IMR-90 (cell line): ENCODE measurements around the gene CCDC40. TPM values are rescaled to one million over a fixed set of nuclear protein-coding genes. Genes with fewer than 3 reads are reported as not detected.

Experiments used
- ATAC-seq: fragments of 200-7000 bp; cut with Tn5 transposase; 2 replicates; pipeline ENCODE4 v1.9.1; 2020; ENCODE audit warnings: low read depth, mild to moderate bottlenecking, moderate library complexity
- BruUV-seq: library from RNA; stranded (reverse); fragments of 400-500 nt; replicated peaks from 2 replicates; lab custom pipeline; 2021; lab: Mats Ljungman, UMichigan
- CTCF ChIA-PET: fragments of 300-600 bp; formaldehyde crosslinking; extraction: SDS; loops from one replicate; lab custom pipeline; 2021; ENCODE audit warnings: antibody characterized with exemption; lab: Yijun Ruan, JAX
- POLR2A ChIA-PET: fragments of 300-600 bp; sonication (Branson Sonifier 250); formaldehyde crosslinking; loops from one replicate; lab custom pipeline; 2022; ENCODE audit warnings: antibody characterized with exemption; ENCODE audit not compliant: unreplicated experiment; lab: Charles Lee
- DNase-seq: peaks from one replicate; pipeline ENCODE4 v3.0.0; 2013
- H2AFZ ChIP-seq: replicated peaks from 2 replicates; pipeline ENCODE3; 2013; ENCODE audit warnings: low read length, mild to moderate bottlenecking; ENCODE audit not compliant: poor library complexity
- H2AK5ac ChIP-seq: 2 replicates; pipeline ENCODE4 v1.6.1; 2013; ENCODE audit warnings: low read depth, low read length, inconsistent platforms
- H2AK9ac ChIP-seq: replicated peaks from 2 replicates; pipeline ENCODE3; 2013; ENCODE audit warnings: mild to moderate bottlenecking, low read depth, low read length, moderate library complexity; ENCODE audit not compliant: poor library complexity
- H2BK120ac ChIP-seq: 2 replicates; pipeline ENCODE4 v1.6.1; 2013; ENCODE audit warnings: low read depth, low read length, inconsistent platforms
- H2BK15ac ChIP-seq: 3 replicates; pipeline ENCODE4 v1.6.1; 2013; ENCODE audit warnings: low read depth, low read length, inconsistent platforms
- H2BK20ac ChIP-seq: 2 replicates; pipeline ENCODE4 v1.6.1; 2013; ENCODE audit warnings: low read depth, mild to moderate bottlenecking, inconsistent platforms, low read length, moderate library complexity
- H2BK5ac ChIP-seq: 2 replicates; pipeline ENCODE4 v1.6.1; 2013; ENCODE audit warnings: mild to moderate bottlenecking, low read depth, low read length, inconsistent platforms; ENCODE audit not compliant: poor library complexity, severe bottlenecking
- H3K14ac ChIP-seq: replicated peaks from 2 replicates; pipeline ENCODE4 v1.6.1; 2013; ENCODE audit warnings: low read depth, low read length, inconsistent platforms
- H3K18ac ChIP-seq: 2 replicates; pipeline ENCODE4 v1.6.1; 2013; ENCODE audit warnings: low read depth, low read length, control low read depth
- H3K23ac ChIP-seq: 2 replicates; pipeline ENCODE4 v1.6.1; 2013; ENCODE audit warnings: low read depth, low read length, inconsistent platforms
- H3K27ac ChIP-seq: 2 replicates; pipeline ENCODE4 v1.5.1; 2013; ENCODE audit warnings: mild to moderate bottlenecking, control low read depth, low read length; ENCODE audit not compliant: insufficient read depth
- H3K27me3 ChIP-seq: 2 replicates; pipeline ENCODE4 v1.6.1; 2013; ENCODE audit warnings: low read length; ENCODE audit not compliant: control insufficient read depth, insufficient read depth
- H3K36me3 ChIP-seq: 2 replicates; pipeline ENCODE4 v1.6.1; 2013; ENCODE audit warnings: low read length, mixed read lengths; ENCODE audit not compliant: control insufficient read depth, insufficient read depth
- H3K4ac ChIP-seq: 2 replicates; pipeline ENCODE4 v1.6.1; 2013; ENCODE audit warnings: low read depth, low read length, inconsistent platforms
- H3K4me1 ChIP-seq: 2 replicates; pipeline ENCODE4 v1.6.1; 2013; ENCODE audit warnings: low read length, mixed read lengths; ENCODE audit not compliant: control insufficient read depth, insufficient read depth
- H3K4me2 ChIP-seq: 2 replicates; pipeline ENCODE4 v1.6.1; 2013; ENCODE audit warnings: low read depth, mild to moderate bottlenecking, control low read depth, low read length, moderate library complexity
- H3K4me3 ChIP-seq: 2 replicates; pipeline ENCODE4 v1.5.1; 2013; ENCODE audit warnings: low read depth, mild to moderate bottlenecking, control low read depth, low read length, moderate library complexity; ENCODE audit not compliant: insufficient read depth
- H3K56ac ChIP-seq: 2 replicates; pipeline ENCODE4 v1.6.1; 2013; ENCODE audit warnings: low read length, inconsistent platforms; ENCODE audit not compliant: insufficient read depth; ENCODE audit errors: extremely low read depth
- H3K79me1 ChIP-seq, 2 experiments: 2 replicates each; pipeline ENCODE4 v1.6.1; 2013; ENCODE audit warnings: low read length in 2 of 2, inconsistent platforms in 1 of 2, low read depth in 1 of 2
- H3K9ac ChIP-seq: 2 replicates; pipeline ENCODE4 v1.6.1; 2013; ENCODE audit warnings: low read depth, low read length, control low read depth
- H3K9me1 ChIP-seq: 2 replicates; pipeline ENCODE4 v1.6.1; 2013; ENCODE audit warnings: low read length, inconsistent platforms; ENCODE audit not compliant: insufficient read depth
- H3K9me3 ChIP-seq: 2 replicates; pipeline ENCODE4 v1.6.1; 2013; ENCODE audit warnings: low read length; ENCODE audit not compliant: control insufficient read depth, insufficient read depth
- H4K20me1 ChIP-seq: 2 replicates; pipeline ENCODE4 v1.6.1; 2013; ENCODE audit warnings: low read length, inconsistent platforms; ENCODE audit not compliant: insufficient read depth
- H4K5ac ChIP-seq: 2 replicates; pipeline ENCODE4 v1.6.1; 2013; ENCODE audit warnings: mild to moderate bottlenecking, low read depth, low read length, control low read depth
- H4K8ac ChIP-seq, 2 experiments: 2 replicates each; pipeline ENCODE4 v1.6.1; 2013; ENCODE audit warnings: low read depth in 2 of 2, low read length in 2 of 2, control low read depth in 1 of 2, inconsistent platforms in 1 of 2
- H4K91ac ChIP-seq: 2 replicates; pipeline ENCODE4 v1.6.1; 2013; ENCODE audit warnings: low read depth, low read length, inconsistent platforms; ENCODE audit not compliant: insufficient read depth
- BHLHE40 ChIP-seq: fragments of 150-350 bp; IDR thresholded peaks from 2 replicates; pipeline ENCODE4 v1.6.1; 2016; ENCODE audit warnings: mild to moderate bottlenecking, low read depth, low read length
- CEBPB ChIP-seq: IDR thresholded peaks from 2 replicates; pipeline ENCODE4 v1.6.1; 2012; ENCODE audit warnings: low read depth, low read length, improper control_type of control experiment
- CHD1 ChIP-seq: IDR thresholded peaks from 2 replicates; pipeline ENCODE4 v1.6.1; 2012; ENCODE audit warnings: low read depth, low read length, improper control_type of control experiment
- FOS ChIP-seq: fragments of 150-350 bp; IDR thresholded peaks from 2 replicates; pipeline ENCODE4 v1.6.1; 2016; ENCODE audit warnings: low read depth, low read length
- MAFK ChIP-seq: IDR thresholded peaks from 2 replicates; pipeline ENCODE4 v1.6.1; 2012; ENCODE audit warnings: low read depth, low read length, improper control_type of control experiment
- MAZ ChIP-seq: IDR thresholded peaks from 2 replicates; pipeline ENCODE4 v1.6.1; 2012; ENCODE audit warnings: low read depth, mild to moderate bottlenecking, low read length, improper control_type of control experiment, moderate library complexity, borderline replicate concordance
- MXI1 ChIP-seq: IDR thresholded peaks from 2 replicates; pipeline ENCODE4 v1.6.1; 2012; ENCODE audit warnings: low read depth, mild to moderate bottlenecking, low read length, moderate library complexity, borderline replicate concordance
- POLR2A ChIP-seq: IDR thresholded peaks from 2 replicates; pipeline ENCODE4 v1.6.1; 2012; ENCODE audit warnings: mild to moderate bottlenecking, low read depth, low read length
- RAD21 ChIP-seq: IDR thresholded peaks from 2 replicates; pipeline ENCODE4 v1.6.1; 2012; ENCODE audit warnings: low read length, improper control_type of control experiment
- RCOR1 ChIP-seq: IDR thresholded peaks from 2 replicates; pipeline ENCODE4 v1.6.1; 2012; ENCODE audit warnings: mild to moderate bottlenecking, low read length, improper control_type of control experiment; ENCODE audit not compliant: insufficient replicate concordance
- RFX5 ChIP-seq: IDR thresholded peaks from 2 replicates; pipeline ENCODE4 v1.8.0; 2012; ENCODE audit warnings: low read depth, mild to moderate bottlenecking, low read length, moderate library complexity
- SMC3 ChIP-seq: fragments of 150-350 bp; IDR thresholded peaks from 2 replicates; pipeline ENCODE4 v1.6.1; 2016; ENCODE audit warnings: low read depth, mild to moderate bottlenecking, antibody characterized with exemption, low read length, moderate library complexity
- WGBS, 2 experiments: methylation state at CpG; one replicate each; pipeline versions ENCODE4 v1.1.5 to v1.1.7; 2013; ENCODE audit warnings: missing lambda C conversion rate in 2 of 2; ENCODE audit not compliant: insufficient read length in 1 of 2; ENCODE audit errors: extremely low coverage in 2 of 2; 5-methylcytosine and 5-hydroxymethylcytosine counted together
- dilution Hi-C: fragments of 300-500 bp; cut with HindIII; formaldehyde crosslinking; loops from one replicate; pipeline ENCODE4 v1.14.3; 2018; ENCODE audit warnings: low sequenced_read_pairs; ENCODE audit not compliant: unreplicated experiment
- in situ Hi-C: fragments of 300-500 bp; cut with MboI; formaldehyde crosslinking; loops from 3 replicates; pipeline ENCODE4 v1.14.3; 2019; ENCODE audit warnings: low sequenced_read_pairs, inconsistent platforms, mixed read lengths
- intact Hi-C: fragments of 100-400 bp; cut with micrococcal nuclease; formaldehyde crosslinking; loops from 2 replicates; pipeline ENCODE4 v1.10.0; 2022
- polyA plus RNA-seq, 3 experiments: library from polyadenylated mRNA; depleted of rRNA; stranded (reverse); fragments of >200 nt; gene quantifications; 2 replicates each; pipeline ENCODE4 v1.2.3, GENCODE V29; 2012; ENCODE audit warnings: low replicate concordance in 1 of 3
- total RNA-seq: library from RNA; depleted of rRNA; stranded (reverse); fragments of >200 nt; gene quantifications from 2 replicates; pipeline ENCODE4 v1.2.3, GENCODE V29; 2012
- TF ChIP-seq, protein P1 (sequence below): fragments of 150-350 bp; IDR thresholded peaks from 2 replicates; pipeline ENCODE4 v1.6.1; 2016; ENCODE audit warnings: low read depth, mild to moderate bottlenecking, low read length, moderate library complexity, borderline replicate concordance

Gene CCDC40
- total and polyA plus RNA-seq, 2 of the 4 experiments (the other 2 are of a cell fraction) = 0.90 to 4.7 TPM

DNA sequence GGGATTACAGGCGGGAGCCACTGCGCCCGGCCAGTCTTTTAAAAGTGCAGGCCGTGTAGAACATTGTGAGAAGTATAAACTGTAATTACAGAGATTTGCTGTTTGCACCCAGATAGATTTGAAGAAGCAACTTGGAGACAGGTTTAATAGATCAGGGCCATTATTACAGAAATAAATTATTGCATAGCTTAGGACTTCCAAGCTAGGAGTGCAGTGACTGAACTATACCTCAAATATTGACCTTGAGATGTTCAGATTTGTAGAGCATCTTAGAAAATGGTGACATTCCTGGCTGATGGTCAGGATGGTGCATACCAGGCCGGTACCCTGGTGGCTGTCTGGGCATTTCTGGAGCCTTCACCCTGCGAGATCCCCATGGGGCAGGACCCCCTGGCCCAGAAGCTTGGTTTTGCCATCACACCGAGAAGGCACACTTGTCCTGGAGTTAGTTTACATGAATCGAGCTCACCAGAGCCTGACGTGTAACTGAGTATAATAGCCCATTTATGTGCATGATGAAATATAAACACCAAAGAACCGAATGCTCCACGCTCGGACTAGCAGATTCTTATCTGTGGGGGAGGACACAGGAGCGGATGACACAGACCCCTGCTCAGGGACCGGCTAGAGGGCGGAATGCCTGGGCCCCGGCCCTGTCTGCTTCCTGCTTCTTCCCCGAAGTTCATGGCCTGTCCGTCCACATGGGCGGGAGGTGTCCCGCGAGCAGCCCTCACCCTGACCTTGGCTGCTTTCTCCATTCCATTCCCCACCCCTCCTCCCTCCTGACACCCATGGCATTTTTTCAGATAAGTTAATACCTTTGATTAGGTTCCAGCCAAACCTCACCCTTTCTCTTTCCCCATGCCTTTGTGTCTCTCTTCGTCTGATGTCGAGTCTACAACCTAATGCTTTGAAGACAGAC lies 32.1 kb downstream of the CCDC40 start:
- Histone ChIP-seq H3K18ac (peak overlapping the region; percentile 64), H3K14ac (peak overlapping the region; percentile 58), H4K8ac (peak overlapping the region; percentile 62 to 90), H3K4me2 (peak overlapping the region; percentile 62), H3K23ac (peak overlapping the region; percentile 89), H3K4me3 (no peak overlapping the region), H4K5ac (peak overlapping the region; percentile 57), H3K27me3 (no peaks in the 10 kb centered on the region), H3K9ac (peak overlapping the region; percentile 31; the same call in 1 of the 2 replicates), H2BK15ac (peak overlapping the region; percentile 94), H2AK5ac (peak overlapping the region; percentile 83), H2AFZ (peak overlapping the region; percentile 94), H2AK9ac (peak overlapping the region; percentile 70), H3K9me1 (peaks cover 15% of the 10 kb centered on the region), H3K9me3 (no peaks in the 10 kb centered on the region), H3K4me1 (peaks cover 25% of the 10 kb centered on the region), H4K20me1 (no peaks in the 10 kb centered on the region), H2BK120ac (peak overlapping the region; percentile 89), H2BK5ac (peak overlapping the region; percentile 35), H2BK20ac (peak overlapping the region; percentile 70), H3K79me1 (no peaks in the 10 kb centered on the region), H4K91ac (peak overlapping the region; percentile 83), H3K27ac (peak overlapping the region; percentile 83), H3K36me3 (no peaks in the 10 kb centered on the region), H3K4ac (peak overlapping the region; percentile 85), H3K56ac (0 out of 2 replicates have a peak overlapping the region, but pooled peaks have one; percentile 16)
- ChIA-PET CTCF (interaction anchor here (0.6 to 0.7 kb wide), 3 partner anchors 60 to 1646 kb away, joined by 3 read pairs; no protein-coding TSS in a partner anchor), POLR2A (no interaction called here)
- dilution Hi-C loops (no loop called here), in situ Hi-C loops (no loop called here), intact Hi-C loops (loop anchor here (1.0 kb wide), 1 partner anchor 31 kb away; no protein-coding TSS in a partner anchor)
- ATAC-seq (peak; percentile 83), DNase-seq (peak; percentile 89)
- TF ChIP-seq, protein P1, sequence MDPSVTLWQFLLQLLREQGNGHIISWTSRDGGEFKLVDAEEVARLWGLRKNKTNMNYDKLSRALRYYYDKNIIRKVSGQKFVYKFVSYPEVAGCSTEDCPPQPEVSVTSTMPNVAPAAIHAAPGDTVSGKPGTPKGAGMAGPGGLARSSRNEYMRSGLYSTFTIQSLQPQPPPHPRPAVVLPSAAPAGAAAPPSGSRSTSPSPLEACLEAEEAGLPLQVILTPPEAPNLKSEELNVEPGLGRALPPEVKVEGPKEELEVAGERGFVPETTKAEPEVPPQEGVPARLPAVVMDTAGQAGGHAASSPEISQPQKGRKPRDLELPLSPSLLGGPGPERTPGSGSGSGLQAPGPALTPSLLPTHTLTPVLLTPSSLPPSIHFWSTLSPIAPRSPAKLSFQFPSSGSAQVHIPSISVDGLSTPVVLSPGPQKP = no peak
- no peak for TF ChIP-seq RAD21
- TF ChIP-seq CEBPB = peak; percentile 82
- peak; percentile 85 for TF ChIP-seq RCOR1
- no peak for TF ChIP-seq CHD1
- 0 out of 2 replicates have a peak, but pooled peaks have one; percentile 19 for TF ChIP-seq MAFK
- no peak for TF ChIP-seq MXI1
- TF ChIP-seq FOS = peak; percentile 39; the same call in 1 of the 2 replicates
- no peak for TF ChIP-seq POLR2A
- TF ChIP-seq BHLHE40 = peak; percentile 42; the same call in 1 of the 2 replicates
- peak; percentile 58; the same call in 1 of the 2 replicates for TF ChIP-seq MAZ
- no peak for TF ChIP-seq RFX5
- no peak for TF ChIP-seq SMC3
- WGBS, 2 experiments = 13% methylated on average over 9 of the region's 23 CpGs; no CpG with 5 or more reads in 1 of the 2 experiments
- BruUV-seq = no TSS peak
